WTC11 (cell line): ENCODE data around the gene SIGLEC7.

Experiments
- ARID4B ChIP-seq: sonication (generic); formaldehyde crosslinking; IDR thresholded peaks from 2 replicates; pipeline ENCODE4 v1.8.0; 2023; ENCODE audit warnings: missing genetic modification reagents, mild to moderate bottlenecking, borderline replicate concordance
- CTCF ChIP-seq: fragments of 200-600 bp; IDR thresholded peaks from 2 replicates; pipeline ENCODE4 v1.8.0; 2022; ENCODE audit warnings: antibody characterized with exemption
- ETV6 ChIP-seq: sonication (generic); formaldehyde crosslinking; IDR thresholded peaks from 2 replicates; pipeline ENCODE4 v1.8.1; 2022; ENCODE audit warnings: mild to moderate bottlenecking, missing genetic modification reagents
- KAT7 ChIP-seq: sonication (generic); formaldehyde crosslinking; IDR thresholded peaks from 2 replicates; pipeline ENCODE4 v1.8.1; 2023; ENCODE audit warnings: missing genetic modification reagents, mild to moderate bottlenecking, borderline replicate concordance
- NFE2L1 ChIP-seq: sonication (generic); formaldehyde crosslinking; IDR thresholded peaks from 2 replicates; pipeline ENCODE4 v1.8.1; 2023; ENCODE audit warnings: missing genetic modification reagents
- NR3C1 ChIP-seq: sonication (generic); formaldehyde crosslinking; conservative IDR thresholded peaks from 2 replicates; pipeline ENCODE4 v1.8.1; 2023; ENCODE audit warnings: low read depth, mild to moderate bottlenecking, missing genetic modification reagents
- SP1 ChIP-seq: sonication (generic); formaldehyde crosslinking; conservative IDR thresholded peaks from 2 replicates; pipeline ENCODE4 v1.8.1; 2022; ENCODE audit warnings: missing genetic modification reagents
- USF1 ChIP-seq: sonication (generic); formaldehyde crosslinking; IDR thresholded peaks from 2 replicates; pipeline ENCODE4 v1.8.0; 2022; ENCODE audit warnings: mild to moderate bottlenecking, missing genetic modification reagents
- ZNF263 ChIP-seq: sonication (generic); formaldehyde crosslinking; IDR thresholded peaks from 2 replicates; pipeline ENCODE4 v1.8.1; 2022; ENCODE audit warnings: low read depth, mild to moderate bottlenecking, moderate library complexity, missing genetic modification reagents

- TF ChIP-seq CTCF (no peak), USF1 (CRISPR knock-in tag) (no peak), ARID4B (no peak), SP1 (CRISPR knock-in tag) (no peak), NFE2L1 (CRISPR knock-in tag) (no peak), ETV6 (no peak), KAT7 (CRISPR knock-in tag) (no peak), NR3C1 (CRISPR knock-in tag) (no peak), ZNF263 (CRISPR knock-in tag) (no peak)
Measured at GRCh38 chr19:51137792-51138425, 4.2 kb upstream of the SIGLEC7 start.
